OCI-LY3 (cell line): Measurements from ENCODE around the gene VLDLR.

Source experiments
- H2AFZ ChIP-seq: fragments of 200-600, 300-600 bp; shearing (Covaris generic); 2 replicates; pipeline ENCODE4 v1.6.0; 2014; ENCODE audit warnings: antibody characterized with exemption, low read depth, low read length
- H3K27ac ChIP-seq: fragments of 200-600, 300-600 bp; sonication (generic); 2 replicates; pipeline ENCODE4 v1.5.1; 2014; ENCODE audit warnings: mild to moderate bottlenecking, low read length, moderate library complexity, mixed read lengths
- H3K27me3 ChIP-seq: fragments of 200-600, 300-600 bp; sonication (generic); 2 replicates; pipeline ENCODE4 v1.6.1; 2014; ENCODE audit warnings: low read depth, low read length, mixed read lengths
- H3K36me3 ChIP-seq: fragments of 200-600, 300-600 bp; sonication (generic); replicated peaks from 2 replicates; pipeline ENCODE3; 2014; ENCODE audit warnings: low read depth, low read length, mixed read lengths
- H3K4me1 ChIP-seq: fragments of 300-600, 200-600 bp; sonication (generic); 2 replicates; pipeline ENCODE4 v1.6.1; 2014; ENCODE audit warnings: low read length, mixed read lengths
- H3K4me2 ChIP-seq: fragments of 200-600, 300-600 bp; sonication (generic); 2 replicates; pipeline ENCODE4 v1.6.1; 2014; ENCODE audit warnings: low read length, mixed read lengths
- H3K4me3 ChIP-seq: fragments of 300-600, 200-600 bp; sonication (generic); 2 replicates; pipeline ENCODE4 v1.5.1; 2014; ENCODE audit warnings: antibody characterized with exemption, mild to moderate bottlenecking, low read length, moderate library complexity
- H3K79me2 ChIP-seq: fragments of 300-600, 200-600 bp; shearing (Covaris generic); 2 replicates; pipeline ENCODE4 v1.6.1; 2014; ENCODE audit warnings: mild to moderate bottlenecking, low read length, mixed read lengths
- H3K9ac ChIP-seq: fragments of 300-600, 200-600 bp; shearing (Covaris generic); 2 replicates; pipeline ENCODE4 v1.6.0; 2014; ENCODE audit warnings: mild to moderate bottlenecking, low read length, moderate library complexity
- H3K9me3 ChIP-seq: fragments of 200-600, 300-600 bp; shearing (Covaris generic); 2 replicates; pipeline ENCODE4 v1.6.1; 2014; ENCODE audit warnings: low read length, mixed read lengths; ENCODE audit not compliant: insufficient read depth
- H4K20me1 ChIP-seq: fragments of 200-600, 300-600 bp; sonication (generic); 2 replicates; pipeline ENCODE4 v1.6.1; 2016; ENCODE audit warnings: low read length, mixed read lengths; ENCODE audit not compliant: insufficient read depth
- CTCF ChIP-seq: fragments of 200-600, 300-600 bp; sonication (generic); IDR thresholded peaks from 2 replicates; pipeline ENCODE4 v1.5.1; 2014; ENCODE audit warnings: antibody characterized with exemption, low read length, low read depth
- EZH2phosphoT487 ChIP-seq: fragments of 200-600 bp; shearing (Covaris generic); IDR thresholded peaks from 2 replicates; pipeline ENCODE4 v1.6.1; 2018; ENCODE audit warnings: antibody characterized with exemption, mixed run types, low read depth

VLDLR gene

GRCh38 chr9:2591967-2592366, 29.6 kb upstream of the VLDLR start:
- TF ChIP-seq CTCF (no peak), EZH2phosphoT487 (no peak)
- Histone ChIP-seq H2AFZ (no peak overlapping the region), H3K4me3 (no peak overlapping the region), H3K27ac (no peak overlapping the region), H3K4me1 (peaks cover 4% of the 10 kb centered on the region; the same call in 1 of the 2 replicates), H4K20me1 (no peaks in the 10 kb centered on the region), H3K79me2 (no peaks in the 10 kb centered on the region), H3K36me3 (no peaks in the 10 kb centered on the region), H3K9me3 (no peaks in the 10 kb centered on the region), H3K9ac (no peak overlapping the region), H3K4me2 (no peak overlapping the region), H3K27me3 (no peaks in the 10 kb centered on the region)

- Histone ChIP-seq H3K4me3 (no peak overlapping the region), H3K9ac (no peak overlapping the region), H3K4me1 (peaks cover 4% of the 10 kb centered on the region; the same call in 1 of the 2 replicates), H3K27me3 (no peaks in the 10 kb centered on the region), H3K27ac (no peak overlapping the region), H2AFZ (no peak overlapping the region), H3K79me2 (no peaks in the 10 kb centered on the region), H3K36me3 (no peaks in the 10 kb centered on the region), H3K4me2 (no peak overlapping the region), H4K20me1 (no peaks in the 10 kb centered on the region), H3K9me3 (no peaks in the 10 kb centered on the region)
- no peak for TF ChIP-seq EZH2phosphoT487
- TF ChIP-seq CTCF: no peak
Observed at GRCh38 chr9:2593744-2594143, 27.8 kb upstream of the VLDLR start.

DNA sequence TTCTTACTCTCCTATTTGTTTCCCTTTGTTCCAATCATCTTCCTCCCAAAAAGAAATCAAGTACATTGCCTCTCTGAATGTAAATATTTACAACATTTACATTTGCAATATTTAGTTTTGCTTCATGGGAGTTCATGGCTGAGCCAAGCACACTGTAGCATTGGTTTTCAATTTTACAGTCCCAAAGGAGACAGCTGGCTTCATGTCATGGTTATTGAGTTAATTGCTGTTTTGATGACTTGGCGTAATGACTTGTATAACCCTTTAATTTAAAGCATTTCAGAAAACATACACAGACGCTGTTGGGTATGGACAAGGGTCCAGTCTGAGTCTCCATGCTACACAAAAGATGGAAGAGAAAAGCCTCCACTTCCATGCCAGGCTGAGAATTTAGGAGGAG, 25.6 kb upstream of the VLDLR start:
- Histone ChIP-seq H4K20me1 (no peaks in the 10 kb centered on the region), H3K4me1 (peaks cover 7% of the 10 kb centered on the region), H2AFZ (no peak overlapping the region), H3K27ac (no peak overlapping the region), H3K4me3 (no peak overlapping the region), H3K36me3 (no peaks in the 10 kb centered on the region), H3K9me3 (no peaks in the 10 kb centered on the region), H3K4me2 (no peak overlapping the region), H3K27me3 (0 out of 2 replicates have a peak, but pooled peaks cover 19% of the 10 kb centered on the region), H3K79me2 (no peaks in the 10 kb centered on the region), H3K9ac (no peak overlapping the region)
- TF ChIP-seq EZH2phosphoT487 (no peak), CTCF (no peak)

GRCh38 chr9:2597483-2597882, 24.1 kb upstream of the VLDLR start:
- H3K4me2 ChIP-seq: no peak overlapping the region
- H4K20me1 ChIP-seq: no peaks in the 10 kb centered on the region
- 0 out of 2 replicates have a peak, but pooled peaks cover 19% of the 10 kb centered on the region for H3K27me3 ChIP-seq
- no peaks in the 10 kb centered on the region for H3K79me2 ChIP-seq
- H3K4me3 ChIP-seq: no peak overlapping the region
- TF ChIP-seq EZH2phosphoT487 (no peak), CTCF (no peak)
- H2AFZ ChIP-seq: no peak overlapping the region
- H3K9me3 ChIP-seq: no peaks in the 10 kb centered on the region
- no peak overlapping the region for H3K9ac ChIP-seq
- no peak overlapping the region for H3K27ac ChIP-seq
- H3K36me3 ChIP-seq: no peaks in the 10 kb centered on the region
- H3K4me1 ChIP-seq: peaks cover 22% of the 10 kb centered on the region
